Adrenal gland (tissue), 5 donors: ENCODE measurements around the gene LHX5.

Experiments used
- POLR2A ChIP-seq, 2 donors: fragments of 450-650 bp; IDR thresholded peaks; one replicate each; pipeline ENCODE4 v1.6.1; 2017; ENCODE audit warnings: antibody characterized with exemption in 2 of 2, mild to moderate bottlenecking in 2 of 2, moderate library complexity in 1 of 2
- TF ChIP-seq, protein P1 (sequence below), 6 experiments: fragments of 450-650 bp in 4 of 6; fragments of 200-600 bp in 2 of 6; sonication (generic) in 1 of 6; IDR thresholded peaks; 1 replicate in 5 of 6; 2 replicates in 1 of 6; pipeline versions ENCODE4 v1.5.1 to v1.8.0; 2016 to 2021; ENCODE audit warnings: antibody characterized with exemption in 6 of 6, mild to moderate bottlenecking in 2 of 6, moderate library complexity in 1 of 6
- donor health status: DM: no; HTN: no; CAD: no.

DNA sequence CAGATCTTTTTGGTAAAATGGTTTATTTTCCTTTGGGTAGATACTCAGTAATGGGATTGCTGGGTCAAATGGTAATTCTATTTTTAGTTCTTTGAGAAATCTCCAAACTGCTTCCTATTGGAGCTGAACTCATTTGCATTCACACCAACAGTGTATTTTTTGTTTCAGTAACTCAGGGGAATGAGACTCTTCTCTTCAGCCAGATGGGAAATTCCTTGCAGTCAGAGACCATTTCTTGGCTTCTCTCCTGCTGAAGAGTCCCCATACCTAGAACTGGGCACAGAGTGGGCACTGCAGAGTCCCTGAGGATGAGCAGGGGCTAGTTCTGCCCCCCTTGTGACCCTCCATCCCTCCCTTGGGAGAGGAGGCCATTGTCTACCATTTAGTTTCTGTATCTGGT, 38.7 kb downstream of the LHX5 start:
- no peak for TF ChIP-seq POLR2A (IDR thresholded peaks at IDR 0.05)
- TF ChIP-seq, protein P1, sequence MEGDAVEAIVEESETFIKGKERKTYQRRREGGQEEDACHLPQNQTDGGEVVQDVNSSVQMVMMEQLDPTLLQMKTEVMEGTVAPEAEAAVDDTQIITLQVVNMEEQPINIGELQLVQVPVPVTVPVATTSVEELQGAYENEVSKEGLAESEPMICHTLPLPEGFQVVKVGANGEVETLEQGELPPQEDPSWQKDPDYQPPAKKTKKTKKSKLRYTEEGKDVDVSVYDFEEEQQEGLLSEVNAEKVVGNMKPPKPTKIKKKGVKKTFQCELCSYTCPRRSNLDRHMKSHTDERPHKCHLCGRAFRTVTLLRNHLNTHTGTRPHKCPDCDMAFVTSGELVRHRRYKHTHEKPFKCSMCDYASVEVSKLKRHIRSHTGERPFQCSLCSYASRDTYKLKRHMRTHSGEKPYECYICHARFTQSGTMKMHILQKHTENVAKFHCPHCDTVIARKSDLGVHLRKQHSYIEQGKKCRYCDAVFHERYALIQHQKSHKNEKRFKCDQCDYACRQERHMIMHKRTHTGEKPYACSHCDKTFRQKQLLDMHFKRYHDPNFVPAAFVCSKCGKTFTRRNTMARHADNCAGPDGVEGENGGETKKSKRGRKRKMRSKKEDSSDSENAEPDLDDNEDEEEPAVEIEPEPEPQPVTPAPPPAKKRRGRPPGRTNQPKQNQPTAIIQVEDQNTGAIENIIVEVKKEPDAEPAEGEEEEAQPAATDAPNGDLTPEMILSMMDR (IDR thresholded peaks at IDR 0.05) = no peak
